HL-60 (cell line): ENCODE measurements around the gene XPOT.

Source experiments
- CTCF ChIP-seq: IDR thresholded peaks from one replicate; pipeline ENCODE4 v1.5.1; 2011; ENCODE audit warnings: low read length, control low read depth, inconsistent platforms; ENCODE audit not compliant: insufficient read depth
- POLR2AphosphoS5 ChIP-seq: IDR thresholded peaks from 2 replicates; pipeline ENCODE4 v1.6.1; 2012; ENCODE audit warnings: low read depth
- REST ChIP-seq: IDR thresholded peaks from 2 replicates; pipeline ENCODE4 v1.6.1; 2012; ENCODE audit warnings: low read depth; ENCODE audit not compliant: insufficient replicate concordance

- TF ChIP-seq CTCF, result no peak
- no peak for TF ChIP-seq POLR2AphosphoS5
- TF ChIP-seq REST, result no peak
Measured at GRCh38 chr12:64486657-64487056, 82.5 kb downstream of the XPOT start.
